Trophoblast cell (in vitro differentiated cells and primary cell): ENCODE results near the gene UVSSA.
A peak's percentile ranks its signal among the peaks of the same experiment; 100 is the strongest.

ENCODE experiments used
- DNase-seq, 2 donors: peaks; one replicate each; pipeline ENCODE4 v3.0.0-alpha.2; 2016
- H2AFZ ChIP-seq: 2 replicates; pipeline ENCODE4 v1.6.1; 2013; ENCODE audit warnings: low read length, moderate library complexity, mild to moderate bottlenecking; ENCODE audit not compliant: insufficient read depth, poor library complexity
- H2AK5ac ChIP-seq: 2 replicates; pipeline ENCODE4 v1.6.1; 2013; ENCODE audit warnings: mild to moderate bottlenecking, low read length
- H2BK120ac ChIP-seq: 2 replicates; pipeline ENCODE4 v1.6.1; 2013; ENCODE audit warnings: low read length, mild to moderate bottlenecking, moderate library complexity; ENCODE audit not compliant: insufficient read depth, poor library complexity
- H2BK12ac ChIP-seq: 2 replicates; pipeline ENCODE4 v1.6.1; 2013; ENCODE audit warnings: mild to moderate bottlenecking, low read length, moderate library complexity
- H2BK5ac ChIP-seq: 2 replicates; pipeline ENCODE4 v1.6.1; 2013; ENCODE audit warnings: low read length, low read depth, moderate library complexity, mild to moderate bottlenecking; ENCODE audit not compliant: poor library complexity
- H3K14ac ChIP-seq: 2 replicates; pipeline ENCODE4 v1.6.1; 2013; ENCODE audit warnings: mild to moderate bottlenecking, low read length
- H3K18ac ChIP-seq: 2 replicates; pipeline ENCODE4 v1.6.1; 2013; ENCODE audit warnings: mild to moderate bottlenecking, low read length
- H3K23ac ChIP-seq: 2 replicates; pipeline ENCODE4 v1.6.1; 2013; ENCODE audit warnings: low read length
- H3K27ac ChIP-seq: 2 replicates; pipeline ENCODE4 v1.5.1; 2013; ENCODE audit warnings: low read depth, mild to moderate bottlenecking, inconsistent platforms, low read length, moderate library complexity
- H3K27me3 ChIP-seq: 2 replicates; pipeline ENCODE4 v1.6.1; 2013; ENCODE audit warnings: inconsistent platforms, mild to moderate bottlenecking, low read length, moderate library complexity; ENCODE audit not compliant: insufficient read depth
- H3K36me3 ChIP-seq, 2 experiments: 1 replicate in 1 of 2; 2 replicates in 1 of 2; pipeline ENCODE4 v1.6.1; 2013; ENCODE audit warnings: low read length in 2 of 2, mild to moderate bottlenecking in 2 of 2, moderate library complexity in 1 of 2; ENCODE audit not compliant: insufficient read depth in 2 of 2, control insufficient read depth in 1 of 2
- H3K4ac ChIP-seq: 2 replicates; pipeline ENCODE4 v1.6.1; 2013; ENCODE audit warnings: low read depth, mild to moderate bottlenecking, low read length, moderate library complexity
- H3K4me1 ChIP-seq, 2 experiments: 1 replicate in 1 of 2; 2 replicates in 1 of 2; pipeline ENCODE4 v1.6.1; 2013; ENCODE audit warnings: low read length in 2 of 2, mild to moderate bottlenecking in 2 of 2, moderate library complexity in 1 of 2; ENCODE audit not compliant: insufficient read depth in 2 of 2, control insufficient read depth in 1 of 2
- H3K4me2 ChIP-seq: 2 replicates; pipeline ENCODE4 v1.6.1; 2013; ENCODE audit warnings: inconsistent platforms, mild to moderate bottlenecking, low read length, moderate library complexity
- H3K4me3 ChIP-seq: 2 replicates; pipeline ENCODE4 v1.5.1; 2013; ENCODE audit warnings: mild to moderate bottlenecking, low read depth, low read length, inconsistent platforms
- H3K79me1 ChIP-seq: one replicate; pipeline ENCODE4 v1.6.1; 2013; ENCODE audit warnings: low read length
- H3K79me2 ChIP-seq: 2 replicates; pipeline ENCODE4 v1.6.1; 2013; ENCODE audit warnings: low read length, mild to moderate bottlenecking; ENCODE audit not compliant: control insufficient read depth, insufficient read depth, poor library complexity
- H3K9ac ChIP-seq: 2 replicates; pipeline ENCODE4 v1.6.1; 2013; ENCODE audit warnings: mild to moderate bottlenecking, low read length
- H3K9me3 ChIP-seq: 2 replicates; pipeline ENCODE4 v1.6.1; 2013; ENCODE audit warnings: low read depth, mild to moderate bottlenecking, control low read depth, inconsistent platforms, low read length; ENCODE audit not compliant: insufficient read depth
- H4K12ac ChIP-seq: 2 replicates; pipeline ENCODE4 v1.6.1; 2013; ENCODE audit warnings: low read depth, mild to moderate bottlenecking, low read length, moderate library complexity
- H4K8ac ChIP-seq: 2 replicates; pipeline ENCODE4 v1.6.1; 2013; ENCODE audit warnings: low read depth, mild to moderate bottlenecking, low read length, moderate library complexity
- H4K91ac ChIP-seq: one replicate; pipeline ENCODE4 v1.6.1; 2013; ENCODE audit warnings: low read depth, mild to moderate bottlenecking, low read length, moderate library complexity
- WGBS: extraction: QIAGEN DNeasy Blood & Tissue Kit; methylation state at CpG from one replicate; pipeline ENCODE4 v1.1.7; 2013; ENCODE audit warnings: missing lambda C conversion rate; ENCODE audit not compliant: insufficient read length, insufficient coverage; ENCODE audit errors: extremely low coverage; 5-methylcytosine and 5-hydroxymethylcytosine counted together

The UVSSA gene

DNA sequence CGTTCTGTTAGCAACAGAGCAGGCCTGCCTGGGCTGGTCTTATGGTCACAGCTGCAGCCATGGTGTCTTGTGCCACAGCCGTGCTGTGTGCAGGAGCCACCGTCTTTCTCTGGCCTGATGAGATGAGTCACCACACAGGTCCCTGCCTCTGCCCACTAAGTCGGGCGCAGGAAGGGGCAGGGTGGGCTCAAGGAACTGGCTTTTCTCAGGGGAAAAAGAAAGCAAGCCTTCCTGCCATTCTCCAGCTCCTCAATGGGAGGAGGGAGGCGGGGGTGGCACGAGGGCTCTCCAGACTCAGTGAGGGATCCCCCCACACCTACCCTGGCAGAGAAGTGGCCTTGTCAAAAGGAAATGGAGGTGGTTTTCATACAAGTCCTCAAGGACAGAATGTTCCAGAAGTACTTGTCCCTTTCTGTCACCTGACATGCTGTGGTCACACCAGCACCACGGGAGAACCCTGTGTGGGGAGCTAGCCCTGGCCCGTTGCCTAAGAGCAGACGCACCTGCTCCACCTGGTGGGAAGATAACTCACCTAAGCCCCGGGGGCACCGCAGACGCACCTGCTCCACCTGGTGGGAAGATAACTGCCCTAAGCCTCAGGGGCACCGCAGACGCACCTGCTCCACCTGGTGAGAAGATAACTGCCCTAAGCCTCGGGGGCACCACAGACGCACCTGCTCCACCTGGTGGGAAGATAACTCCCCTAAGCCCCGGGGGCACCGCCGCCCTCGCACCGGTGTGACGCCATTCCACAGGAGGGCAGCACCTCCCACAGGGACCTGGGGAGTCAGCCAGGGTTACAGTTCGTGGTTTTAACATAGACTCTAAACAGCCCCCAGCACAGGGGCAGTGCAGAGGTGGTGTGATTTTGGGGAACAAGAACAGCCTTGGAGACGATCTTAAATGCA is 18.5 kb downstream of the UVSSA start:
- no peaks in the 10 kb centered on the region for H3K4me1 ChIP-seq
- no peak overlapping the region for H3K4me3 ChIP-seq
- H4K12ac ChIP-seq: no peak overlapping the region
- no peaks in the 10 kb centered on the region for H3K79me1 ChIP-seq
- no peak overlapping the region for H2AFZ ChIP-seq
- no peak overlapping the region for H3K4ac ChIP-seq
- H3K36me3 ChIP-seq: peaks cover 15 to 28% of the 10 kb centered on the region in 2 experiments
- no peaks in the 10 kb centered on the region for H3K79me2 ChIP-seq
- no peaks in the 10 kb centered on the region for H3K9me3 ChIP-seq
- H3K9ac ChIP-seq: no peak overlapping the region
- H3K27me3 ChIP-seq: no peaks in the 10 kb centered on the region
- peak; percentile 80 to 81 for DNase-seq
- no peak overlapping the region for H4K91ac ChIP-seq
- no peak overlapping the region for H3K18ac ChIP-seq
- no peak overlapping the region for H2BK12ac ChIP-seq
- no CpG with 5 or more reads among the region's 25 CpGs for WGBS
- H3K23ac ChIP-seq: no peak overlapping the region
- H3K27ac ChIP-seq: no peak overlapping the region
- H2BK120ac ChIP-seq: no peak overlapping the region
- H3K4me2 ChIP-seq: no peak overlapping the region
- no peak overlapping the region for H2BK5ac ChIP-seq
- no peak overlapping the region for H3K14ac ChIP-seq
- no peak overlapping the region for H4K8ac ChIP-seq
- H2AK5ac ChIP-seq: no peak overlapping the region

DNA sequence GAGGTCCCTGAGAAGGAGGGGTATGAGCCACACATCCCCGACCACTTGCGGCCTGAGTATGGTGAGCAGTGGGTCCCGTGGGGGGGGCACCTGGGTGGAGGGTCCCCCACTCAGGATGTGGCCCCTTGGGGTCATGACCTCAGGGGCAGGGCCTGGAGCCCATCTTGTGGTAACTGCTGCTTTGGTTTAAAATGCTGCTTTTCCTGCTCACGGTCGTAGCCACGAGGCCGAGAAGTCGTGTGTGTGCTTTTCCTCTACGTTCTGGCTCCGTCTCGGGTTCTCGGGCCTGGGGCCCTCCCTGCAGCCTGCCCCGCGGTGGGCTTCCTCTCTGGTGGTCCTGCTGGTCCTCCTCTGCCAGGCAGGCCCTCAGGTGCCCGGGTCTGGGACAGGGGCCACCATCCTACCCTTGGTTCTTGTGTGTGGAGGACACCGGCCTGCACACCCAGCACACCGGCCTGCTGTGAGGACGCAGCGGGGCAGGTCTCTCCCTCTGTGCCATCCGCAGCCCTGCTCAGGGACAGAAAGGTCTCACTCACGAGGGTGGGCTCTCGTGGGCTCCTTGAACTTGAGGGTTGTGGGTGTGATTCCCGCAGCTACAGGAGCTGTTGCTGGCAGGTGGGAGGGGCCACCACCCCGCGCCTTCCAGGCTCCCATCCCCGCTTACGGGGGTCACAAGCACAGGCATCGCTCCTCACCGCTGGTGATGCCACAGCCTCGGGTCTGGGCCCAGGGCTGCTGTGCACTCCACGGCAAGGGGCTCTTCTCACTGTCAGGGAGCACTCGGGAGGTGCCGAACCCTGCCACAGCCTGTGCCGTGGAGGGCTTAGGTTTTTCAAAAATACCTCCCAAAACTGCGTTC is 19.6 kb downstream of the UVSSA start:
- H3K79me2 ChIP-seq: no peaks in the 10 kb centered on the region
- H2BK5ac ChIP-seq: no peak overlapping the region
- H2BK12ac ChIP-seq: no peak overlapping the region
- no peak overlapping the region for H3K4me2 ChIP-seq
- H4K12ac ChIP-seq: no peak overlapping the region
- no peak overlapping the region for H3K9ac ChIP-seq
- no peak for DNase-seq
- H4K8ac ChIP-seq: no peak overlapping the region
- peaks cover 16 to 27% of the 10 kb centered on the region in 2 experiments for H3K36me3 ChIP-seq
- no peak overlapping the region for H3K4me3 ChIP-seq
- H3K23ac ChIP-seq: no peak overlapping the region
- H2AFZ ChIP-seq: no peak overlapping the region
- no peak overlapping the region for H3K4ac ChIP-seq
- no peak overlapping the region for H3K14ac ChIP-seq
- H3K9me3 ChIP-seq: no peaks in the 10 kb centered on the region
- H3K18ac ChIP-seq: no peak overlapping the region
- no peak overlapping the region for H3K27ac ChIP-seq
- H3K4me1 ChIP-seq: no peaks in the 10 kb centered on the region
- H3K79me1 ChIP-seq: no peaks in the 10 kb centered on the region
- no peak overlapping the region for H2AK5ac ChIP-seq
- H2BK120ac ChIP-seq: no peak overlapping the region
- WGBS: no CpG with 5 or more reads among the region's 35 CpGs
- H3K27me3 ChIP-seq: no peaks in the 10 kb centered on the region
- no peak overlapping the region for H4K91ac ChIP-seq

DNA sequence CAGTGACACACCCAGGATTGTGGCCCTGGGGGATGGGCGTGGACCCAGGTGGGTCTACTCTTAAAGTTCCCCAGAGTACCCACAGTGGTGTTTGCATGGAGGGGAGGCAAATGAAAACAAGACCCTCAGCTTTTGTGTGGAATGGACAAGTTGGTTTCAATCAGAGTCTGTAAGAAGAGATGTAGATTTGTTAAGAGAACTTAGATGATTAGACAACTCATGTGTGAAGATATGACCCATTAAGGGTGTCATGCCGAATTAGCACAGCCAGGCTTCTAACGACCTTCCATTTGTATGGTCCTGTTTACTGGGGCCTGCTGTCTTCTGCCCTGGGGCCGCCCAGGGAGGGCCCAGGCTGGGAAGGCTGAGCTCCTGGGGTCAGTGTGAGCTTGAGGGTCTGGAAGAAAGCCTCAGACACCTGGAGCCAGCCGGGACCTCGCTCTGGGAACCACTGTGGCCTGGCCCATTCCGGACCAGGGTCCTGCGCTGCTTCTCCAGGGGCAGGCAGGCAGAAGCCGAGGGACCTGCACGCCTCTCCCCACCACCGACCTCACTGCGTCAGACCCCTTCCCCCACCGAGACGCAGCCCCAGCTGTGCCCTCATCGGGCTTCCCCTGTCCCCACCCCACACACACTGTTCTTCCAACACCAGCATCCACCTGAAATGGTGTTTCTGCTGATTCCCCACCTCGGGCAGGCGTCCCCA is 20.4 kb downstream of the UVSSA start:
- Histone ChIP-seq H2BK12ac (no peak overlapping the region), H4K12ac (no peak overlapping the region), H2AK5ac (no peak overlapping the region), H3K9ac (no peak overlapping the region), H3K18ac (no peak overlapping the region), H2BK5ac (no peak overlapping the region), H3K9me3 (no peaks in the 10 kb centered on the region), H2AFZ (no peak overlapping the region), H2BK120ac (no peak overlapping the region), H3K4ac (no peak overlapping the region), H3K36me3 (peaks cover 18 to 27% of the 10 kb centered on the region in 2 experiments), H3K4me1 (no peaks in the 10 kb centered on the region), H4K8ac (no peak overlapping the region), H3K23ac (no peak overlapping the region), H3K27ac (no peak overlapping the region), H3K4me3 (no peak overlapping the region), H3K14ac (no peak overlapping the region), H3K27me3 (no peaks in the 10 kb centered on the region), H4K91ac (no peak overlapping the region), H3K4me2 (no peak overlapping the region), H3K79me1 (no peaks in the 10 kb centered on the region), H3K79me2 (no peaks in the 10 kb centered on the region)
- no CpG with 5 or more reads among the region's 17 CpGs for WGBS
- DNase-seq: no peak

DNA sequence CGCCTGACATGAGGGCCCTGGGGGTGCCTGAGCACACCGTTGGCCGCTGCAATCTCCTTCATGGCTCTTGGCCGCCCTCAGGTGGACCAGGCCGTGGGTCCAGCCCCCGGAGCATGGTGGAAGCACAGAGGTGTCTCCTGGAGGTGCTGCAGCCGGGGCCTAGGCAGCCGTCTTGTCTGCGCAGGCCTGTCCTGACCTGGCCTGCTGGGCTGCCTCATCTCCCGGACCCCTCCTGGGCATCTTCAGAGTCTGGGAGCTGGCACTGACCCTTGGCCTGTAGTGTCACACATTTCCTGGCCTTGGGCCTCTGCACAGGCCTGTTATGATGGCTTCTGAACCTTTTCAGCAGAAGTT is 20.9 kb downstream of the UVSSA start:
- no peak overlapping the region for H2BK5ac ChIP-seq
- H3K79me2 ChIP-seq: no peaks in the 10 kb centered on the region
- H3K4ac ChIP-seq: no peak overlapping the region
- H3K4me2 ChIP-seq: no peak overlapping the region
- no peak overlapping the region for H3K18ac ChIP-seq
- no peak overlapping the region for H2AFZ ChIP-seq
- H3K4me3 ChIP-seq: no peak overlapping the region
- no peak overlapping the region for H3K23ac ChIP-seq
- no peak overlapping the region for H3K27ac ChIP-seq
- WGBS: no CpG with 5 or more reads among the region's 10 CpGs
- H4K8ac ChIP-seq: no peak overlapping the region
- H3K9me3 ChIP-seq: no peaks in the 10 kb centered on the region
- H3K14ac ChIP-seq: no peak overlapping the region
- no peaks in the 10 kb centered on the region for H3K79me1 ChIP-seq
- no peak overlapping the region for H4K91ac ChIP-seq
- H3K9ac ChIP-seq: no peak overlapping the region
- H2BK12ac ChIP-seq: no peak overlapping the region
- H2AK5ac ChIP-seq: no peak overlapping the region
- no peaks in the 10 kb centered on the region for H3K4me1 ChIP-seq
- H2BK120ac ChIP-seq: no peak overlapping the region
- no peak overlapping the region for H4K12ac ChIP-seq
- DNase-seq: no peak
- H3K36me3 ChIP-seq: peaks cover 19 to 25% of the 10 kb centered on the region in 2 experiments
- no peaks in the 10 kb centered on the region for H3K27me3 ChIP-seq
